Stimulated activated CD8-positive, alpha-beta memory T cell treated with anti-CD3 and anti-CD28 coated beads, Interleukin-15, amount 100 ng/mL, for 48 hours (primary cell): ENCODE data around the gene RUNDC3A.
A peak's percentile ranks its signal among the peaks of the same experiment; 100 is the strongest.

Source experiments
- DNase-seq, 2 donors: peaks; one replicate each; pipeline ENCODE4 v3.0.0-alpha.2; 2020; ENCODE audit warnings: low read depth in 2 of 2

The RUNDC3A gene

GRCh38 chr17:44283344-44284023, 24.9 kb upstream of the RUNDC3A start:
- no peak for DNase-seq

- no peak for DNase-seq
These were observed 24.4 kb upstream of the RUNDC3A start for GRCh38 chr17:44284024-44284400.

GRCh38 chr17:44287651-44288050, 20.8 kb upstream of the RUNDC3A start:
- DNase-seq = no peak

DNA sequence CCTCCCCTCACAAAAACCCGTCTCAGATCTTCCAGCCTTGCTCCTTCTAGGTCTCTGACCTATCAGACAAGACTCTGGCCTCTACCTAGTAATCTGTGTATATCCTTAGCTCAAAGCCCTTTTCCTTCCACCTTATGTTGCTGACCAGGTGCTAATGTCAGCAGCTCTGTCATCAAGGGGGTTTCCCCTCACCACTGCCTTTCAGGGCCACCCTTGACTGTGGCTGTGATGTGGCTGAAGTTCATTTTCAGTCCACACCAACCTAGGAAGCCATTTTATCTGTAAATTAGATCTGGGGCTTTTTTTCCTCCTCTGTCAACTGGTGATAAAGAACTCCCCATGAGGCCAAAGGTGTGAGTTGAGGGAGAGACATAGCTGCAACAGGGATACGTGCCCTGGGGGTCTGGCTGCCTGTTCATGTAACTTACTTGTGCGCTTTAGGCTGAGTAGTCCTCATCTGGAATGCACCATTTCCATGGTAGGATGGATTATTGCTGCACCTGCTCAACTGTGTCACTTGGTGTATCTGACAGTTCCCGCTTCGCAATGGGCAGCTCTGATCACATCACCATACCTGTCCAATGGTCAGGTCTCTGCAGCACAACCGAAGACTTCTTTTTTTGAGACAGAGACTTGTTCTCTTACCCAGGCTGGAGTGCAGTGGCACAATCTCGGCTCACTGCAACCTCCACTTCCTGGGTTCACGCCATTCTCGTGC, 14.7 kb upstream of the RUNDC3A start:
- no peak for DNase-seq

GRCh38 chr17:44297975-44298374, 10.4 kb upstream of the RUNDC3A start:
- DNase-seq = no peak

GRCh38 chr17:44304651-44305050, 3.8 kb upstream of the RUNDC3A start:
- DNase-seq = no peak

DNA sequence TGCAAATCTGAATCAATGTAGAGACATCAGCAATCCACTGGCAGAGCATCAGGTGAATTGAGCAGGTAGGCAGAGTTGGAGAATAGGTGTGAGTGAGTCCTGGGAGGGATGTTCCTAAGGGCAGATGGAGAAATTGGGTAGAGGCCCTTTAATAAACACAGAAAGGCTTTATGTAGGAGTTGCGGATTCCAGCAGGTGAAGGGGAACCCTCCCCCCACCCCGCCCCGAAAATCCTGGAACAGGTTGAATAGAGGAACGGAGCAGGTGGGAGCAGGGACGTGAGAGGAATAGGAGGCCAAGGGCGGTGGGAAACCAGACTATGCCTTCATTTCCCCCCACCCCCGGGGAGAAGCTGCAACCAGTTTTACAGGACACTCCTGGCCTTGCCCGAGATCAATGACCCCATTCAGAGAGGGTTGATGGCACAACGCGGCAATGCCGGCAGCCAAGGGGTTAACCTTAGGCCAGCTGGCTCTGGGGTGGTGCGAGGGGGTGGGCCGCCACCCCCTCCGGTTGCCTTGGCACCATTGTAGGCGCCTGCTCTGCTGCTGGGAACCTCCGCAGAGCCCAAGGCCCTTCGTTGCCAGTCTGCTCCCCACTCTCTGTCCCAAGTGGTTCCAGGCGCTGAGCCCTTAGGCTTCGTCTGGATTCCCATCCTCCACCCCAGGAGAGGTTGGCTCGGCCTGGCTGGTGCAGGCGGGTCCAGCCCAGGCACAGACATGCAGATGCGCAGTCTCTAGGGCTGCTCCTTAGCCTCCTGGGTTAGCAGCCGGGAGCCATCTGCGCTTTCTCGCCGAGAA, 814 bp upstream of the RUNDC3A start:
- no peak for DNase-seq

- no peak for DNase-seq
These were observed 464 bp downstream of the RUNDC3A start for GRCh38 chr17:44308865-44309264.

DNA sequence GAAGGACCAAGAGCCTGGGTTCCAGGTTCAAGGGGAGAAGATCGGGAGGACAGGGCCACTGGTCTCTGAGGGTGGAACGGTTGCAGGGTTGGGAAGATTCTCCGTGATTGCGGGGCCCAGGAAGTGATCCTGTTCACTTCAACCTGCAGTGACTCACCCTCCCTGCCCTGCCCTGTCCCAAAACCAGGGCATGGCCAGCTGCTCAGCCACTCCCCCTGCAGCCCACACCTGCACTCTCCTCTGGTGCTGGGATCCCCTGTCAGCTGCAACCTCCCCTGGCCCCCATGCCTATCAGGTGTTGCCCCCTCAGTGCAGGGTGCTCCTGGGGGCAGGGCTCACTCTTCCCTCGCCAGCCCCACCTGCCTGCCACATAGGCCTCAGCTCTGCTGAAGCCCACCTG, 1.1 kb downstream of the RUNDC3A start:
- DNase-seq = no peak

- no peak for DNase-seq
These were observed 1.8 kb downstream of the RUNDC3A start for GRCh38 chr17:44310188-44310587.

- no peak for DNase-seq
These were observed 2.4 kb downstream of the RUNDC3A start for GRCh38 chr17:44310609-44311376.

DNA sequence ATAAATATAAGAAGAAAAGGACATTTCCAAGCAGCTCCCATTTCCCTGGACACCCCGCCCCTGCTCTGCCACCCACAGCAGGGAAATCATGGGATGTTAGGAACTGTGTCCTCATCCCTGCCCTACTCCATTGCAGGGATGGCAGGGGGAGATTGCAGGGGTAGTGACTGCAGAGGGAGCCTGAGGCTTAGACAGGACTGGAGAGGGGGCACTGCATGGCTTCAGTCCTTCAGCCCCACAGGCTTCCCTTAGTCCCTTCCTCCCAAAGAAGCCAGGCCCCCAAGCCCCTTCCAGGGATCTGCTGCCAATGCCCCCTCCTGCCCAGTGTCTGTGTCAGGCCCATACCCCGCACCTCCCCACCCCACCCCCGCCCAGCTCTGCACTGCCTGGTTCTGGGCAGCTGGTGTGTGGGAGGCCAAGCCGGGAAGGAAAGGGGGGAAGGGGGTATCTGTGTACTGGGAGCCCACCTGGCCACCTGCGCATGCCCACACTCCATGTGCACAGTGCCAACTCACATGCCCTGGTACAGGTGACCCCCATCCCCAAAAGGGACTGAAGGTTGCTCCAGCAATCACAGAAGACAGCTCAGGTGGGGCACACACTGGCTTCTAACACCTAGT, 3.3 kb downstream of the RUNDC3A start:
- no peak for DNase-seq

DNA sequence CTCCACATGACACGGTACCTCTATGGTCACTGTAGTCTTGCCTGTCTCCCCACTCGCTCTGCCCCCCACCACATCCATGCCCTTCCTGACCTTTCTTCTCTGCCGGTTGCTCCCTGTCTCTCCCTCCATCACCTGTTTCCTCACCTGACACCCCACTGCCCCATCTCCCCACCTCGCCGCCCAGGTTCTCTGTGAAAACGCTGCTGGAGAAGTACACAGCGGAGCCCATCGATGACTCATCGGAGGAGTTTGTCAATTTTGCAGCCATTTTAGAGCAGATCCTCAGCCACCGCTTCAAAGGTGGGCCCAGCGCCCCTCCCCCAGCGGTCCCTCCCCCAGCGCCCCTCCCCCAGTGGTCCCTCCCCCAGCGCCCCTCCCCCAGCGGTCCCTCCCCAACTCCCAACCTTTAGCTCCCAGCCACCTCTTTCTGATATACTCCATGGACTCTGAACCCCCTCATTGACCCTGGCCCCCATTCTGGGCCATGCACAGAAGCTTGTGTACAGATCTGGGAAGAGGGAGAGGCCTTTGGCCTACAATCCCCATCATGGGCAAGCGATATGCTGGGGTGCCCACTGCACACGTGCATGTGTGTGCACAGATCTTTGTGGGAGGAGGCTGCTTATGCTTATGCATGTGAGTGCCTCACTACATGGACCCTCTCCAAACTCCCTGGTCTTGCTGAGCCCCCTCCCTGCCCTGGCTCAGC, 4.1 kb downstream of the RUNDC3A start:
- DNase-seq = no peak

GRCh38 chr17:44314031-44314430, 5.6 kb downstream of the RUNDC3A start:
- DNase-seq = no peak

- DNase-seq = no peak
These were observed 6.1 kb downstream of the RUNDC3A start for GRCh38 chr17:44314524-44314868.

GRCh38 chr17:44314869-44315661, 6.7 kb downstream of the RUNDC3A start:
- DNase-seq = peak in 1 of 2 donors; percentile 25

DNA sequence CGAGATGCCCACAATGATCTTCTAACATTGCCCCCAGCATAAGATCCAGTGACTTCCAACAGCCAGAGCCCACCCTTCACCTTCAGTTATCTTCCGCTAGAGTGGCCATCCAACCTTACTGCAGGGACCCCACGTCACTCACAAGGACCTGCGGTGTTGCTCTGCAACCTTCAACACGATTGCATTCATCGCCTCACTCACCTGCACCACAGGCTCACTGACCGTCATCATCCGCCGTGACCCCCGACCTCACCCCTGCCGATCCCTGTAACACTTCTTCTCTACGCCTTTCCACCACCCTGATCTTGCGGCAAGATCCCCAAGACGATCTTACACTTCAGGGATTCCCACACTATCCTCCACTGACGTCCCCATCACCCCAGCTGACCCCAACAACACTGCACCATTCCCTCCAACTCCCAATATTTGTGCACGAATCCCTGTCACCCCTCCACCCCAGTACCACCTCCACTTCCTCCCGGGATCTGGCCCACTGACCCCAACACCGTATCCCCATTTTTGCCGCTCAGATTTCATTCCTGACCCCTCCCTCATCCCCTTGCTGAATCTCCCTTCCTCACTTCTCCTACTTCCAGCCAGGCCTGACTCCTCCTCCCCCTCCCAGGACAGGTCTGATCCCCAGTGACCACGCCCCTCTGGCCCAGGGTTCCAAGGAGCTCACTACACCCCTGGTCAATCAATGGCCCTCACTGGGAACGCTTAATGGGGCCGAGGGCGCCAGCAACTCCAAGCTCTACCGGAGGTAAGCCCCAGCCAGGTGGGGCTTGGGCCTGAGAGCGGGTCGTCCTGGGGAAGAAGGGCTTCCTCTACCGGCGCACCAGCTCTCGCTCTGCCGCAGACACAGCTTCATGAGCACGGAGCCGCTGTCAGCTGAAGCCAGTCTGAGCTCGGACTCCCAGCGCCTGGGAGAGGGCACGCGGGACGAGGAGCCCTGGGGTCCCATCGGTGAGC, 7.6 kb downstream of the RUNDC3A start:
- DNase-seq = no peak

DNA sequence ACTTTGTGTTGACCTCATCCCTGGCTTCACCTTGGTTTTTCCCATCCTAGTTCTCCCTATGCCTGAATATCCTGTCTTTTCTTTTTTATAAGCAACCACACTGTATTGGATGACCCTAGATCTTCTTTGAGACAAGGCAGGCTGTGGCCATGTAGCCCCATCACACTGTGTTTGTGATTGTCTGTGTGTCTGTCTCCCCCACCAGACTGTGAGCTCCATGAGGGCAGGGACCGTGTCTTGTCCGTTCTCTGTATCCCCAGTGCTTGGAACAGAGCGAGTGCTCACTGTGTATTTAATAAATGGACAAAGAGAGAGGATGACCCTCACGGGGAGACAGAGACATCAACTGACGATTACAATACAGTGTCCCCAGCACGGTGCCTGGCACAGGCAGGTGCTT, 9.1 kb downstream of the RUNDC3A start:
- DNase-seq = no peak
